Measurements from ENCODE around the gene QDPR. TPM values are rescaled to one million over a fixed set of nuclear protein-coding genes. Genes with fewer than 3 reads are reported as not detected.

Gene QDPR
- total and polyA plus RNA-seq, 10 of the 15 experiments (the other 5 are each of a cell fraction or from before 2014, with no cell fraction given), result 3.0 to 27.7 (median 11.8) TPM

- TF ChIP-seq PRDM15 (CRISPR knock-in tag; IDR thresholded peaks at IDR 0.05) (no peak), USF2 (IDR thresholded peaks at IDR 0.05; ENCODE audit: borderline replicate concordance, low read depth, low read length) (no peak), TAF1 (IDR thresholded peaks at IDR 0.05; ENCODE audit: borderline replicate concordance, low read depth, low read length) (no peak), FOXK2 (IDR thresholded peaks at IDR 0.05) (no peak), RELA (IDR thresholded peaks at IDR 0.05; ENCODE audit: borderline replicate concordance, partially characterized antibody) (peak; percentile 36), GATAD2B (conservative IDR thresholded peaks at IDR 0.05; ENCODE audit: low read depth) (no peak), BHLHE40 (IDR thresholded peaks at IDR 0.05; ENCODE audit: borderline replicate concordance in 1 of 2, low read depth in 2 of 2, low read length in 1 of 2) (no peak), IRF4 (IDR thresholded peaks at IDR 0.05; ENCODE audit: low read depth, low read length) (no peak), RAD21 (IDR thresholded peaks at IDR 0.05; ENCODE audit: insufficient read depth, low read depth, low read length) (0 out of 2 replicates have a peak, but pooled peaks have one; percentile 14), MEF2A (IDR thresholded peaks at IDR 0.05; ENCODE audit: insufficient read depth, low read depth, low read length) (no peak), ZNF217 (IDR thresholded peaks at IDR 0.05) (no peak), NFYA (IDR thresholded peaks at IDR 0.05; ENCODE audit: borderline replicate concordance, low read depth, low read length) (no peak), SMC3 (IDR thresholded peaks at IDR 0.05; ENCODE audit: borderline replicate concordance, low read length) (no peak), ZZZ3 (IDR thresholded peaks at IDR 0.05; ENCODE audit: control insufficient read depth, insufficient read length, low read depth) (no peak), CBX3 (IDR thresholded peaks at IDR 0.05; ENCODE audit: borderline replicate concordance, low read depth) (no peak), CHD1 (IDR thresholded peaks at IDR 0.05; ENCODE audit: low read depth, low read length) (no peak), NFXL1 (IDR thresholded peaks at IDR 0.05; ENCODE audit: borderline replicate concordance) (no peak), DPF2 (IDR thresholded peaks at IDR 0.05) (peak; percentile 45; the same call in 1 of the 2 replicates), EZH2 (IDR thresholded peaks at IDR 0.05; ENCODE audit: borderline replicate concordance, control insufficient read depth, low read depth, low read length) (no peak), IRF3 (IDR thresholded peaks at IDR 0.05) (no peak), SUZ12 (IDR thresholded peaks at IDR 0.05; ENCODE audit: unreplicated experiment) (no peak), SMARCA5 (IDR thresholded peaks at IDR 0.05) (peak; percentile 91), EP300 (IDR thresholded peaks at IDR 0.05; ENCODE audit: borderline replicate concordance in 1 of 2, control insufficient read depth in 1 of 2, low read depth in 2 of 2, low read length in 2 of 2) (no peak), CREB1 (IDR thresholded peaks at IDR 0.05; ENCODE audit: low read depth) (no peak), RCOR1 (conservative IDR thresholded peaks at IDR 0.05; ENCODE audit: low read depth, low read length) (no peak), LARP7 (IDR thresholded peaks at IDR 0.05) (no peak; the same call in 1 of the 2 replicates)
These were observed at the start of gene QDPR (continued) for GRCh38 chr4:17511950-17512795.
